ENCODE measurements around the gene CCNL2.
A peak's percentile ranks its signal among the peaks of the same experiment; 100 is the strongest.

The CCNL2 gene

GRCh38 chr1:1354271-1355247, 44.6 kb downstream of the CCNL2 start:
- peak overlapping the region; percentile 63; the same call in 1 of the 2 replicates for H3K9ac ChIP-seq (ENCODE audit: low read depth, low read length)
- peaks cover 12% of the 10 kb centered on the region; the same call in 1 of the 2 replicates for H3K4me1 ChIP-seq (ENCODE audit: insufficient read depth, low read length)
- H3K27me3 ChIP-seq (ENCODE audit: insufficient read depth, low read length), result peaks cover 22% of the 10 kb centered on the region
- no peaks in the 10 kb centered on the region for H3K36me3 ChIP-seq (ENCODE audit: insufficient read depth, low read depth, low read length)
- no peaks in the 10 kb centered on the region for H3K9me3 ChIP-seq (ENCODE audit: insufficient read depth, low read depth, low read length)
- no peak overlapping the region for H3K27ac ChIP-seq (ENCODE audit: low read length)
- H3K4me3 ChIP-seq (ENCODE audit: low read length), result peak overlapping the region; percentile 59; the same call in 1 of the 2 replicates

GRCh38 chr1:1353389-1354151, 45.6 kb downstream of the CCNL2 start:
- H3K9me3 ChIP-seq (ENCODE audit: insufficient read depth, low read depth, low read length), result no peaks in the 10 kb centered on the region
- H3K27me3 ChIP-seq (ENCODE audit: insufficient read depth, low read length), result peaks cover 22% of the 10 kb centered on the region
- H3K4me1 ChIP-seq (ENCODE audit: insufficient read depth, low read length), result peaks cover 7% of the 10 kb centered on the region; the same call in 1 of the 2 replicates
- H3K4me3 ChIP-seq (ENCODE audit: low read length), result peak overlapping the region; percentile 59; the same call in 1 of the 2 replicates
- H3K9ac ChIP-seq (ENCODE audit: low read depth, low read length), result peak overlapping the region; percentile 63; the same call in 1 of the 2 replicates
- no peak overlapping the region for H3K27ac ChIP-seq (ENCODE audit: low read length)
- H3K36me3 ChIP-seq (ENCODE audit: insufficient read depth, low read depth, low read length), result no peaks in the 10 kb centered on the region

GRCh38 chr1:1352786-1353388, 46.2 kb downstream of the CCNL2 start:
- Histone ChIP-seq H3K27me3 (ENCODE audit: insufficient read depth, low read length) (peaks cover 22% of the 10 kb centered on the region), H3K4me1 (ENCODE audit: insufficient read depth, low read length) (peaks cover 5% of the 10 kb centered on the region; the same call in 1 of the 2 replicates), H3K36me3 (ENCODE audit: insufficient read depth, low read depth, low read length) (no peaks in the 10 kb centered on the region), H3K9ac (ENCODE audit: low read depth, low read length) (peak overlapping the region; percentile 63; the same call in 1 of the 2 replicates), H3K27ac (ENCODE audit: low read length) (no peak overlapping the region), H3K4me3 (ENCODE audit: low read length) (no peak overlapping the region), H3K9me3 (ENCODE audit: insufficient read depth, low read depth, low read length) (no peaks in the 10 kb centered on the region)

DNA sequence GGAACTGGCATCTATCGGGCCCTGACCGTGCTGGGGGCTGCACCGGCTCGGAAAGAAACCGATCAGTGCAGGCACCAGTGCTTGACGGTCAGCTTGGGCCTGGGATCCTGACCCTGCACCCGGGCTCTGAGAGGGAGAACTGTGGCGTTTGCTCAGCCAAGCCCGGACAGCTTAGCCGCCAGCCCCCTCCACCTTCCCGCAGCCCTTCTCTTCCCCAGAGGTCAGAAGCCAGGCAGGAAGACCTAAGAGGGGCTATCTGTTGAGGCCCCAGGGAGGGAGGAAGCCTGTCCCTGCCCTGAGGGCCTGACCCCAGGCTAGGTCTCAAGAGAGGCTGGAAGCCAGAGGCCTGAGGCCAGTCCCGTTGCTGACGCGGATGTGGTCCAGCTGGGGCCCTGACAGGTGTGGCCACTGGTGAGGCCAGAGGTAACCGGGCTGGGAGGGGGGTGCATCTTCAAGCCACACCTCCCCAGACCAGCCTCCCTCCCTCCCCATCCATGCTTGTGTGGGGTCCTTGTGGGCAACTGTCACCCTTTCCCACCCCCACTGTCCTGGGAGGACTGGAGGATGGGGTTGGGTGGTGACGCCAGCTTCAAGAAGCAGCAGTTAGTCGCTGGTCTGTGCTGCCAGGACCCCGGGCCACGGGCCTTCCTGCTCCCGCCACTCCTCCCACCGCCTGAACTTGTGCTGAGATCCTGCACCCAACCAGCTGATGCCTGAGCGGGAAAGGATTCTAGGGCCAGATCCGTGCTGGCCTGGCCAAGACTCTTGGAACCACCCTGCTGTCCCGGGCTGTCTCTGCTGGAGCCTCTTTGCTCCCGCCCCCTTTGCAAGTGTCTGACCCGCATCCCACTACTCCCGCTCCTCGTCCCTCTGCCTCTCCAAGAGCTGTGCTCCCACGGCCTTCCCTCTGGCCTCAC, 47.4 kb downstream of the CCNL2 start:
- peaks cover 22% of the 10 kb centered on the region for H3K27me3 ChIP-seq (ENCODE audit: insufficient read depth, low read length)
- no peaks in the 10 kb centered on the region for H3K9me3 ChIP-seq (ENCODE audit: insufficient read depth, low read depth, low read length)
- no peaks in the 10 kb centered on the region for H3K36me3 ChIP-seq (ENCODE audit: insufficient read depth, low read depth, low read length)
- H3K4me1 ChIP-seq (ENCODE audit: insufficient read depth, low read length), result peaks cover 2% of the 10 kb centered on the region; the same call in 1 of the 2 replicates
- no peak overlapping the region for H3K27ac ChIP-seq (ENCODE audit: low read length)
- H3K9ac ChIP-seq (ENCODE audit: low read depth, low read length), result peak overlapping the region; percentile 48; the same call in 1 of the 2 replicates
- H3K4me3 ChIP-seq (ENCODE audit: low read length), result peak overlapping the region; percentile 47; the same call in 1 of the 2 replicates

DNA sequence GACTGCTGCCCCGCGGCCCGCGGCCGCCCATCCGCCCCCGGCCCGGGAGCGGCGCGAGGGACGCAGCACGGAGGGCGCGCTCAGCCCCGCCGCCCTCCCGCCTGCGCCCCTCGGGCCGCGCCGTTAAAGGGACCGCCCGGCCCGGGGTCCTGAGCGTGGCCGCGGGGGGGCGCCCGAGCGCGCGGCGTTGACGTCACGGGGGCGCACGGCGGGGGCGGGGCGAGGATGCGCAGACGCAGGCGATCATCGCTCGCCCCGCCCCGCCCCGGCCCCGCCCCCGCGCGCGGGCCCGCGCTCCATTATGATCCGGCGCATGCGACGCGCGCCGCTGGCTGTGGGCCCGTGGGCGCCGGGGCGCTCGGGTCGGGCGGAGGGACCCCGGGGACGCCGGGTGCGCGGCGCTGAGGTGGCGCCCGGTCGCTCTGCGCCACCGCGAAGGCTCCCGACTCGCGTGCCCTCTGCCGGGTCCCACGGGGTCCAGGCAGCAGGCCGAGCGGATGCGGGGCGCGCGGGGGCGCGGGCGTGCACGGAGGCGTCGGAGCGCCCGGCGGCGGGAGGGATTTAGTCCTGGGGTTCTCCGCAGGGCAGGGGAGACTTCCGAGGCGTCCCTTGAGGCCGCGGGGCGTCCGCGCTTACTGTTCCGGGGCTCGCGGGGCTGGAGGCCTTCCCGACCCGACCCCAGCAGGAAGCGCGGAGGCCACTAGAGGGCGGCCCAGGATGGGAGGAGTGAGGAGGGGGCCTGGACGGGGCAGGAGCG, 49.7 kb downstream of the CCNL2 start, which contains the start of gene DVL1:
Gene DVL1 (minus strand): TSS at position 163 of the 757 bp plus-strand sequence. CDS start 353 bp downstream, outside the sequence.
- Histone ChIP-seq H3K4me1 (ENCODE audit: insufficient read depth, low read length) (peaks cover 2% of the 10 kb centered on the region; the same call in 1 of the 2 replicates), H3K9me3 (ENCODE audit: insufficient read depth, low read depth, low read length) (no peaks in the 10 kb centered on the region), H3K36me3 (ENCODE audit: insufficient read depth, low read depth, low read length) (no peaks in the 10 kb centered on the region), H3K9ac (ENCODE audit: low read depth, low read length) (peak within 1 kb of the TSS; percentile 79), H3K4me3 (ENCODE audit: low read length) (peak within 1 kb of the TSS; percentile 70), H3K27ac (ENCODE audit: low read length) (no peak within 1 kb of the TSS), H3K27me3 (ENCODE audit: insufficient read depth, low read length) (peaks cover 16% of the 10 kb centered on the region)

DNA sequence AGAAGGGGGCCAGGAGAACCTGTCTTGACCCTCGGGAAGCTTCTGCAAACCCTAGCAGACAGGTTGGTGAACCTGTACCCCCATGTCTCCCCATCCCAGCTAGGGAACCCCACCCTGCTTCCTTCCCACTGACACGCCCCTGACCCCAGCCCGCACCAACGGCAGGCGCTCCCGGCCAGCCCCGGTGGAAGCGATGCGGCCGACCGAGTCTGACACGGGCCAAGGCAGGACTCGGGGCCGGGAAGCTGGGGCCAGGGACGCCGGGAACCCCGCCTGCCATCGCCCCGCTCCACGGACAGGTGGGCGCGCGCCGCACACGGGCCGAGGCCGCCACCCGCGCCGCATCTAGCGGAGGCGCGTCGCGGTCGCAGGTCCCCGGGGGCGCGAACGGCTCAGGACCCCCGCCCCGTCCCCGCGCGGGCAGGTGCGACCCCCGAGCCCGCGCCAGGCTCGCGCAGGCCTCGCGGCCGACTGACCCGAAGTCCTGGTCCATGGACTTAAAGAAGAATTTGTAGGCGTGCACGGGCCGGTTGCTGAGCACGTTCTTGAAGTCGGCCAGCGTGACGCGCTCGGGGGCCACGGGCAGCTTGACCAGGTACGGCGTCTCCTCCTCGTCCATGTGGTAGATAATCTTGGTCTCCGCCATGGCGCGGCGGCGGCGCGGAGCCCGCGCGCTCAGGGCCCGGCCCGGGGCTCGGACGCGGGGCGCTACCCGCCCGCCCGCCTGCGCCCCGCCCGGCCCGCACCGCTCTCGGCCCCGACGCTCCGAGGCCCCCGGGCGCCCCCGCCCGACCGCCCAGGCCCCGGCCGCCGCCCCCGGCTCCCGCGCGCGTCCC, 50.5 kb downstream of the CCNL2 start:
- Histone ChIP-seq H3K27me3 (ENCODE audit: insufficient read depth, low read length) (peaks cover 8% of the 10 kb centered on the region), H3K27ac (ENCODE audit: low read length) (no peak overlapping the region), H3K4me1 (ENCODE audit: insufficient read depth, low read length) (peaks cover 2% of the 10 kb centered on the region; the same call in 1 of the 2 replicates), H3K36me3 (ENCODE audit: insufficient read depth, low read depth, low read length) (no peaks in the 10 kb centered on the region), H3K4me3 (ENCODE audit: low read length) (peak overlapping the region; percentile 69), H3K9me3 (ENCODE audit: insufficient read depth, low read depth, low read length) (no peaks in the 10 kb centered on the region), H3K9ac (ENCODE audit: low read depth, low read length) (peak overlapping the region; percentile 61)

DNA sequence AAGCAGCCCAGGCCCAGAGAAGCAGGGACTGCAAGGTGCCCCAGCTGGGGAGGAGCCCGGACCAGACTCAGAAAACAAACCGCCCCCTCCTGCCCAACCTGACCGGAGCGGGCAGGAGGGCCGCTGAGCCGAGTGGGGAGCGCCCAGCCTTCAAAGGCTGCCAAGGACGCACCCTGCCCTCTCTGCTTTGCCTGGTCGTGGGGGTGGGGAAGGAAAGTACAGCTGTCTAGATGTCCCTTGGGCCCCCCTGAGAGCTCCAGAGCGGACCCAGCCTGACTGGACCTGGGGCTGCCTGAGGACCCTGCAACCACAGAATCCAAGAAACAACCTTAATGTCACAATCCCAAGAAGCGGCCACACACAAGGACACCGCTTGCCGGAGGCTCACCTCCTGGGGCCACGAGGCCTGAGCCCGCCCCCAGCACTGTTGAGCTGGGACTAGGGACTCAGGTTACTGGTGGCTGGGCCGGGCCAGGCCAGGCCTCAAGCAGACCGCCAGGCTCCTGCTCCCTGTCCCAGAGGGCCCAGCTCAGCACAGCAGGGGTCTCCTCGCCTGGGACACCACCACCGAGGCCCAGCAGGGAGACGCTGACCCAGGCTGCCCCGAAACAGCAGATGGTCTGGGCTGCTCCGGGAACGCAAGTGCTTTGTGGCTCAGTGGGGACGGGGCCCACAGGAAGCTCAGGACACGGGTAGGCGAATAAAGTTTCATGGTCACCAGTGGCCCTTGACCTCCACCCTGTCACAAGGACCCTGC, 51.3 kb downstream of the CCNL2 start:
- H3K9me3 ChIP-seq (ENCODE audit: insufficient read depth, low read depth, low read length), result no peaks in the 10 kb centered on the region
- H3K4me1 ChIP-seq (ENCODE audit: insufficient read depth, low read length), result no peaks in the 10 kb centered on the region; the same call in 1 of the 2 replicates
- H3K27me3 ChIP-seq (ENCODE audit: insufficient read depth, low read length), result 0 out of 2 replicates have a peak, but pooled peaks cover under 1% of the 10 kb centered on the region
- H3K9ac ChIP-seq (ENCODE audit: low read depth, low read length), result peak overlapping the region; percentile 61
- peak overlapping the region; percentile 69 for H3K4me3 ChIP-seq (ENCODE audit: low read length)
- no peak overlapping the region for H3K27ac ChIP-seq (ENCODE audit: low read length)
- H3K36me3 ChIP-seq (ENCODE audit: insufficient read depth, low read depth, low read length), result no peaks in the 10 kb centered on the region

DNA sequence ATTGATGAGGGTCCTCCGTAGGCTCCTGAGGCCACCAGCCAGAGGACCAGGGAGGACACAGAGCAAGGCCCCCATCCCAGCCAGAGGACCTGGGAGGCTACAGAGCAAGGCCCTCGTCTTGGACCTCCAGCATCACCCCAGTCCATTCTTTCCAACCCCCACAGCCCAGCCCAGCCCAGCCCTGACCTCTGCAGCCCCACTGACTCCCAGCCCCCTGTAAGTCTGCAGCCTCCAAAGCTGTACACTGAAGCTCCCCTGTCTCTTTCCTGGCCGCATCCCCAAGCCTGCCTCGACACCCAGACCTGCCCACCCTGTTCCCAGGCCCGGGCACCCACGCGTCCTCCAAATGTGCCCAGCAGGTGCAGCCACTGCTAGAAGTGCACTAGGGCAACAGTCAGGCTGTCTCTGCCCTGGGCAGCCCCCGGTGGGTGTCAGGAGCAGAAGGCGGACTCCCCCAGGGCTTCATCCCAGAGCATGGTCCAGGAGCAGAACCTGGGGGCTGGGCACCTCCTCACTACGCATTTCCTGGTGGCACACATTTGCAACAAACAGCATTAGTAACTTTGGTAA, 52.0 kb downstream of the CCNL2 start:
- Histone ChIP-seq H3K27me3 (ENCODE audit: insufficient read depth, low read length) (no peaks in the 10 kb centered on the region), H3K4me3 (ENCODE audit: low read length) (peak overlapping the region; percentile 69; the same call in 1 of the 2 replicates), H3K27ac (ENCODE audit: low read length) (no peak overlapping the region), H3K9me3 (ENCODE audit: insufficient read depth, low read depth, low read length) (no peaks in the 10 kb centered on the region), H3K9ac (ENCODE audit: low read depth, low read length) (no peak overlapping the region), H3K36me3 (ENCODE audit: insufficient read depth, low read depth, low read length) (no peaks in the 10 kb centered on the region), H3K4me1 (ENCODE audit: insufficient read depth, low read length) (no peaks in the 10 kb centered on the region; the same call in 1 of the 2 replicates)

- Histone ChIP-seq H3K4me1 (ENCODE audit: insufficient read depth, low read length) (no peaks in the 10 kb centered on the region; the same call in 1 of the 2 replicates), H3K36me3 (ENCODE audit: insufficient read depth, low read depth, low read length) (peaks cover under 1% of the 10 kb centered on the region; the same call in 1 of the 2 replicates), H3K9ac (ENCODE audit: low read depth, low read length) (no peak overlapping the region), H3K27ac (ENCODE audit: low read length) (no peak overlapping the region), H3K4me3 (ENCODE audit: low read length) (no peak overlapping the region), H3K9me3 (ENCODE audit: insufficient read depth, low read depth, low read length) (no peaks in the 10 kb centered on the region), H3K27me3 (ENCODE audit: insufficient read depth, low read length) (no peaks in the 10 kb centered on the region)
Observed at GRCh38 chr1:1346501-1346890, 52.6 kb downstream of the CCNL2 start.
